HUES48 (cell line): Measurements from ENCODE around the gene NOTUM.
"Not testable (repeated sequence)": the region's sequence is repeated elsewhere in the genome, so short reads cannot be mapped to it uniquely, and the experiment has no call there.

Experiments used
- H3K27ac ChIP-seq: one replicate; pipeline ENCODE4 v1.7.0; 2013; ENCODE audit warnings: low read depth, low read length, inconsistent platforms
- H3K27me3 ChIP-seq: 2 replicates; pipeline ENCODE4 v1.6.1; 2013; ENCODE audit warnings: mild to moderate bottlenecking, low read length; ENCODE audit not compliant: control insufficient read depth, insufficient read depth
- H3K36me3 ChIP-seq: 2 replicates; pipeline ENCODE4 v1.6.1; 2013; ENCODE audit warnings: low read length; ENCODE audit not compliant: control insufficient read depth, insufficient read depth
- H3K4me1 ChIP-seq: 2 replicates; pipeline ENCODE4 v1.6.1; 2013; ENCODE audit warnings: mild to moderate bottlenecking, low read length; ENCODE audit not compliant: control insufficient read depth, insufficient read depth
- H3K4me3 ChIP-seq: 2 replicates; pipeline ENCODE4 v1.5.1; 2013; ENCODE audit warnings: mild to moderate bottlenecking, low read depth, low read length
- H3K9ac ChIP-seq: 2 replicates; pipeline ENCODE4 v1.6.1; 2013; ENCODE audit warnings: mild to moderate bottlenecking, low read depth, low read length, moderate library complexity
- H3K9me3 ChIP-seq: 2 replicates; pipeline ENCODE4 v1.6.1; 2013; ENCODE audit warnings: low read length; ENCODE audit not compliant: control insufficient read depth, insufficient read depth

NOTUM gene

GRCh38 chr17:81923302-81924260, 37.4 kb downstream of the NOTUM start:
- Histone ChIP-seq H3K27ac (peak overlapping the region; percentile 93), H3K9me3 (no peaks in the 10 kb centered on the region), H3K4me1 (peaks cover 32% of the 10 kb centered on the region), H3K4me3 (peak overlapping the region; percentile 44; the same call in 1 of the 2 replicates), H3K9ac (peak overlapping the region; percentile 56), H3K27me3 (peaks cover 4% of the 10 kb centered on the region; the same call in 1 of the 2 replicates), H3K36me3 (peaks cover 39% of the 10 kb centered on the region)

- Histone ChIP-seq H3K27me3 (no peaks in the 10 kb centered on the region), H3K27ac (peak overlapping the region; percentile 93), H3K4me1 (peaks cover 32% of the 10 kb centered on the region), H3K9me3 (no peaks in the 10 kb centered on the region), H3K9ac (no peak overlapping the region), H3K4me3 (peak overlapping the region; percentile 44; the same call in 1 of the 2 replicates), H3K36me3 (peaks cover 39% of the 10 kb centered on the region)
Measured at GRCh38 chr17:81922566-81923301, 38.3 kb downstream of the NOTUM start.

DNA sequence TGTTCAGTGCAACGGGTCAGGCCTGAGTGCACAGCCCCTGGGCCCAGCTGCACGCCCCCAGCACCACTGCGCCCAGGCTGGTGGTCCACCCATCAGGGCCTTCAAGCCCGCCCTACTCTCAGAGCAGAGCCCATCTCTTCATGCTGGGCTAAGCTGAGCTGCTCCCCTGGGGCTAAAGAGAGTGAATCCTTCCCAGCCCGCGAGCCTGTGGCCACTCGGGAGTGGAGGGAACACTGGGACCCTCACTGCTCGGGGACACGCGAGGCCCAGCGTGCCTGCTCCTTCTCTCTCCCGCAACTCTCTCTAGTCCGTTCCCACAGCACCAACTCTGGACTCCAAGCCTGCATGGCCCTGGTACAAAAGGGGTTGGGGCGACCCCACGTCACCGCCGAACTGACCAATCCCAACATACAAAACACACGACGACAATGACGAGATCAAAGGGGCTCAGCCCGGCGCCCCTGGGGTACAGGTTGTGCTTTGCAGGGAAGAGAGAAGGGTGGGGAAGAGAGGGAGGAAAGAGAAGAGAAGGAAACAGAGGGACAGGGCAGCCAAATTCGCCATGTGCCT, 38.9 kb downstream of the NOTUM start:
- Histone ChIP-seq H3K27me3 (no peaks in the 10 kb centered on the region), H3K4me1 (peaks cover 34% of the 10 kb centered on the region), H3K36me3 (peaks cover 39% of the 10 kb centered on the region), H3K4me3 (no peak overlapping the region), H3K27ac (no peak overlapping the region), H3K9me3 (no peaks in the 10 kb centered on the region), H3K9ac (no peak overlapping the region)

DNA sequence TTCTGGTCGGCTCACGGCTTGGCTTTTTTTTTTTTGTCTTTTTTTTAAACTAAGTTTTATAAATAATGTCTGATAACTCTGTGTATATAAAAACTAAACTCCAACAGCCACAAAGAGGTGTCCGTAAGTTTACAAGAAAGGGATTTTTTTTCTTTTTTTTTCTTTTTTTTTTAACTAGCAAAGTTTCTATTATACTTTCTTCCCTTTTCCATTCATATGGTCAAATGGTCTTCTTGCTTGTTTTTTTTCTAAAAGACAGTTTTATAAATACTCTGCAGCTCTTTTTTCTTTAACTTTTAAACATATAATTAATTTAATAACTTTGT, 39.5 kb downstream of the NOTUM start:
- H3K36me3 ChIP-seq, result peaks cover 39% of the 10 kb centered on the region
- H3K4me1 ChIP-seq, result peaks cover 39% of the 10 kb centered on the region
- H3K27ac ChIP-seq, result no peak overlapping the region
- no peaks in the 10 kb centered on the region for H3K27me3 ChIP-seq
- H3K4me3 ChIP-seq, result no peak overlapping the region
- H3K9me3 ChIP-seq, result no peaks in the 10 kb centered on the region
- no peak overlapping the region for H3K9ac ChIP-seq

GRCh38 chr17:81920612-81921536, 40.1 kb downstream of the NOTUM start:
- Histone ChIP-seq H3K36me3 (peaks cover 41% of the 10 kb centered on the region), H3K9ac (no peak overlapping the region), H3K4me3 (no peak overlapping the region), H3K9me3 (no peaks in the 10 kb centered on the region), H3K27ac (no peak overlapping the region), H3K27me3 (no peaks in the 10 kb centered on the region), H3K4me1 (peaks cover 33% of the 10 kb centered on the region)

GRCh38 chr17:81918832-81919545, 42.0 kb downstream of the NOTUM start:
- Histone ChIP-seq H3K27me3 (no peaks in the 10 kb centered on the region), H3K27ac (no peak overlapping the region), H3K36me3 (peaks cover 60% of the 10 kb centered on the region), H3K4me3 (no peak overlapping the region), H3K9me3 (no peaks in the 10 kb centered on the region), H3K4me1 (peaks cover 19% of the 10 kb centered on the region), H3K9ac (no peak overlapping the region)

- Histone ChIP-seq H3K36me3 (peaks cover 67% of the 10 kb centered on the region), H3K4me1 (peaks cover 12% of the 10 kb centered on the region), H3K4me3 (peak overlapping the region; percentile 83; the same call in 1 of the 2 replicates)
- not testable (repeated sequence) for H3K9me3 ChIP-seq, H3K9ac ChIP-seq, H3K27me3 ChIP-seq, H3K27ac ChIP-seq
Measured at GRCh38 chr17:81918333-81918669, 42.7 kb downstream of the NOTUM start.

GRCh38 chr17:81917565-81918332, 43.2 kb downstream of the NOTUM start, which contains the start of gene SIRT7:
TSS of gene SIRT7 (minus strand) at chr17:81918176. CDS start at chr17:81918131, 45 bp downstream.
- Histone ChIP-seq H3K27me3 (no peaks in the 10 kb centered on the region), H3K9ac (peak within 1 kb of the TSS; percentile 72), H3K27ac (peak within 1 kb of the TSS; percentile 66), H3K4me1 (peaks cover 8% of the 10 kb centered on the region), H3K9me3 (no peaks in the 10 kb centered on the region), H3K4me3 (peak within 1 kb of the TSS; percentile 83), H3K36me3 (peaks cover 71% of the 10 kb centered on the region)

GRCh38 chr17:81916234-81917001, 44.6 kb downstream of the NOTUM start:
- no peak overlapping the region for H3K9ac ChIP-seq
- H3K9me3 ChIP-seq, result no peaks in the 10 kb centered on the region
- peaks cover 64% of the 10 kb centered on the region for H3K36me3 ChIP-seq
- H3K27ac ChIP-seq, result no peak overlapping the region
- peaks cover 7% of the 10 kb centered on the region for H3K4me1 ChIP-seq
- peak overlapping the region; percentile 83; the same call in 1 of the 2 replicates for H3K4me3 ChIP-seq
- H3K27me3 ChIP-seq, result no peaks in the 10 kb centered on the region
